K562 treated with DMSO at 1 percent for 24 hours (cell line): Measurements from ENCODE around the gene TATDN3. TPM values are rescaled to one million over a fixed set of nuclear protein-coding genes. Genes with fewer than 3 reads are reported as not detected.

Source experiments
- total RNA-seq: library from RNA; unstranded; fragments of 300-600 nt; gene quantifications from 2 replicates; pipeline ENCODE4 v1.2.3, GENCODE V29; 2022; ENCODE audit warnings: low read depth; ENCODE audit not compliant: insufficient read depth

The TATDN3 gene
- 23.6 and 39.1 TPM in 2 replicates for total RNA-seq

GRCh38 chr1:212791676-212792395, at the start of gene TATDN3, which contains the start of gene NSL1:
TATDN3 (plus strand) TSS chr1:212791894; CDS start chr1:212791922, 28 bp downstream.
NSL1 (minus strand) TSS chr1:212791777; CDS start chr1:212791763, 14 bp downstream.

GRCh38 chr1:212847549-212847948, 55.9 kb downstream of the TATDN3 start, which contains the start of gene SPATA45:
SPATA45 (minus strand) TSS chr1:212847649; CDS start chr1:212836149, 11,500 bp downstream.

GRCh38 chr1:212857992-212858460, 66.3 kb downstream of the TATDN3 start, which contains the start of gene FLVCR1:
FLVCR1 (plus strand) TSS chr1:212858275; CDS start chr1:212858453, 178 bp downstream.

Other genes starting within 250 kb of the TATDN3 start
- 38.8 and 42.2 TPM in 2 replicates for gene ATF3, start 183.1 kb upstream of the TATDN3 start, total RNA-seq
- 5.0 and 8.4 TPM in 2 replicates for gene BATF3, start 92.1 kb upstream of the TATDN3 start, total RNA-seq
- gene NSL1, start 117 bp upstream of the TATDN3 start, total RNA-seq: 50.9 and 59.6 TPM in 2 replicates
- gene SPATA45, start 55.8 kb downstream of the TATDN3 start, total RNA-seq: not detected in 2 replicates
- gene FLVCR1, start 66.4 kb downstream of the TATDN3 start, total RNA-seq: 3.9 and 5.3 TPM in 2 replicates
- gene VASH2, start 158.6 kb downstream of the TATDN3 start, total RNA-seq: not detected in 2 replicates
- 16.0 and 20.1 TPM in 2 replicates for gene ANGEL2, start 224.0 kb downstream of the TATDN3 start, total RNA-seq